Measurements from ENCODE around the gene FRAS1. TPM values are rescaled to one million over a fixed set of nuclear protein-coding genes. Genes with fewer than 3 reads are reported as not detected.

FRAS1 gene
- total and polyA plus RNA-seq, 4 donors: 0.08 to 1.4 (median 0.87) TPM; not detected in 1

DNA sequence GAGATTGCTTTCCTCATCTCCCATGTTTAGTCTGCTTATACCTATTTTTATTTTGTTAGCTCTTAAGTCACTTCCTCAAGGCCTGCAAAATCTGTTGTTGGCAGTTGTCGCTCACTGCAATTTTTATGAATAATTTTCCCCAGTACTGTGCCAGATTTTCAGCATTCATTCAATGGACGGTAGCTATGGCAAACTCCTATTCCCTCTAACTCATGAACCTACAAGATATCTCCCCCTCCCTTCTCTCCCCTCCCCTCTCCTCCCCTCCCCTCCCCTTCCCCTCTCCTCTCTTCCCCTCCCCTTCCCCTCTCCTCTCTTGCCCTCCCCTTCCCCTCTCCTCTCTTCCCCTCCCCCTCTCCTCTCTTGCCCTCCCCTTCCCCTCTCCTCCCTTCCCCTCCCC, 160.4 kb downstream of the FRAS1 start:
- no peaks in the 10 kb centered on the region for H3K4me1 ChIP-seq (ENCODE audit: control insufficient read depth in 1 of 2, insufficient read depth in 2 of 2, low read length in 2 of 2)
- no peaks in the 10 kb centered on the region for H3K27me3 ChIP-seq (ENCODE audit: control insufficient read depth in 1 of 2, insufficient read depth in 2 of 2, low read length in 1 of 2)
- H3K9me3 ChIP-seq (ENCODE audit: control insufficient read depth, low read length): no peaks in the 10 kb centered on the region
- H3K27ac ChIP-seq (ENCODE audit: low read depth in 1 of 2, low read length in 2 of 2): no peak overlapping the region
- 72 to 74% methylated on average over 2 of the region's 2 CpGs for whole genome bisulfite sequencing, 2 donors
- H3K36me3 ChIP-seq (ENCODE audit: control insufficient read depth in 1 of 2, insufficient read depth in 2 of 2, low read length in 1 of 2): no peaks in the 10 kb centered on the region
- H3K4me3 ChIP-seq (ENCODE audit: low read length in 2 of 2): no peak overlapping the region
- intact Hi-C loops (cut with DNase I): no loop called here
- ATAC-seq (ENCODE audit: low FRiP score) (no peak), DNase-seq (no peak)

DNA sequence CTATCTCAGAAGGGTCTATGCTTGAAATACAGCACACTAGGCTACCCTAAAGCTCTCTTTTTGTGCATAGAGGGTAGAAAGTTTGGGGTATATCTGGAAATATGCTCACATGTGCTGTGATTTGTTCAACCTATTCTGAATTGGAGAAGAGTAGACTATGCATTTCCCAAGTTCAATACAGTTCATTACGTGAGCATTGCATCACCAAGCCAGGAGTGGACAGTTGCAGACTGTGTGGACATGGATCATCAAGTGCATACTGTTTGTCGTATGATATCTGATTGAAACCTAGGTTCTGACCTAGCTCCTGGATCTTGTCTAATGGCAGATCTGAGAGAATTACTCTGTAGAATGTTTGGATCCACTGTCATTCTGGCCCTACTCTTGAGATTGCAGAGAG, 161.1 kb downstream of the FRAS1 start:
- Histone ChIP-seq H3K4me1 (ENCODE audit: control insufficient read depth in 1 of 2, insufficient read depth in 2 of 2, low read length in 2 of 2) (no peaks in the 10 kb centered on the region), H3K27ac (ENCODE audit: low read depth in 1 of 2, low read length in 2 of 2) (no peak overlapping the region), H3K9me3 (ENCODE audit: control insufficient read depth, low read length) (no peaks in the 10 kb centered on the region), H3K4me3 (ENCODE audit: low read length in 2 of 2) (no peak overlapping the region), H3K27me3 (ENCODE audit: control insufficient read depth in 1 of 2, insufficient read depth in 2 of 2, low read length in 1 of 2) (no peaks in the 10 kb centered on the region), H3K36me3 (ENCODE audit: control insufficient read depth in 1 of 2, insufficient read depth in 2 of 2, low read length in 1 of 2) (no peaks in the 10 kb centered on the region)
- DNase-seq (no peak), ATAC-seq (ENCODE audit: low FRiP score) (no peak)
- 99 to 100% methylated on average over 2 of the region's 2 CpGs for WGBS, 2 donors
- intact Hi-C loops (cut with DNase I): no loop called here

- Histone ChIP-seq H3K9me3 (ENCODE audit: control insufficient read depth, low read length) (peaks cover under 1% of the 10 kb centered on the region), H3K36me3 (ENCODE audit: control insufficient read depth in 1 of 2, insufficient read depth in 2 of 2, low read length in 1 of 2) (no peaks in the 10 kb centered on the region), H3K27ac (ENCODE audit: low read depth in 1 of 2, low read length in 2 of 2) (no peak overlapping the region), H3K4me3 (ENCODE audit: low read length in 2 of 2) (no peak overlapping the region), H3K27me3 (ENCODE audit: control insufficient read depth in 1 of 2, insufficient read depth in 2 of 2, low read length in 1 of 2) (no peaks in the 10 kb centered on the region), H3K4me1 (ENCODE audit: control insufficient read depth in 1 of 2, insufficient read depth in 2 of 2, low read length in 2 of 2) (no peaks in the 10 kb centered on the region)
- 67% methylated on average over 2 of the region's 2 CpGs for WGBS, 2 donors
- intact Hi-C loops (cut with DNase I): no loop called here
- DNase-seq (no peak), ATAC-seq (ENCODE audit: low FRiP score) (no peak)
These were observed 162.7 kb downstream of the FRAS1 start for GRCh38 chr4:78219825-78220224.

DNA sequence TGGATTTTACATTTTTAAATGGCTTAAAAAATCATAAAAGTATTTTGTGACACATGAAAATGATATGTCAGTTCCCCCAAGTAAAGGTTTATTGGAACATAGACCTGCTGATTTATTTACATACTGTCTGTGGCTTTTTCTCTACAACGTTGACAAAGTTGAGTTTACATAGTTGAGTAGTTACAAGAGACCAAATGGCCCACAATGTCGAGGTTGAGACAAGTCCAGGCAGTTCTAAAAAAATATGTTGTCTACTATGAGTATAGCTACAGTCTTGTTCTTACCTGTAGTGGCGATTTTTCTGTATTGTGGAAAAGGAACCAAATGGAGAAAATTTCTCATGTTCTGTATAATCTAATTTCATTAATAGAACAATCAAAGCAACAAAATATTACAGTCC, 163.2 kb downstream of the FRAS1 start:
- DNase-seq: no peak
- 48 to 55% methylated on average over 3 of the region's 3 CpGs for WGBS, 2 donors
- Histone ChIP-seq H3K4me1 (ENCODE audit: control insufficient read depth in 1 of 2, insufficient read depth in 2 of 2, low read length in 2 of 2) (no peaks in the 10 kb centered on the region), H3K4me3 (ENCODE audit: low read length in 2 of 2) (no peak overlapping the region), H3K27me3 (ENCODE audit: control insufficient read depth in 1 of 2, insufficient read depth in 2 of 2, low read length in 1 of 2) (no peaks in the 10 kb centered on the region), H3K27ac (ENCODE audit: low read depth in 1 of 2, low read length in 2 of 2) (no peak overlapping the region), H3K9me3 (ENCODE audit: control insufficient read depth, low read length) (peaks cover 1% of the 10 kb centered on the region), H3K36me3 (ENCODE audit: control insufficient read depth in 1 of 2, insufficient read depth in 2 of 2, low read length in 1 of 2) (no peaks in the 10 kb centered on the region)
- ATAC-seq (ENCODE audit: low FRiP score): no peak
- intact Hi-C loops (cut with DNase I): no loop called here

DNA sequence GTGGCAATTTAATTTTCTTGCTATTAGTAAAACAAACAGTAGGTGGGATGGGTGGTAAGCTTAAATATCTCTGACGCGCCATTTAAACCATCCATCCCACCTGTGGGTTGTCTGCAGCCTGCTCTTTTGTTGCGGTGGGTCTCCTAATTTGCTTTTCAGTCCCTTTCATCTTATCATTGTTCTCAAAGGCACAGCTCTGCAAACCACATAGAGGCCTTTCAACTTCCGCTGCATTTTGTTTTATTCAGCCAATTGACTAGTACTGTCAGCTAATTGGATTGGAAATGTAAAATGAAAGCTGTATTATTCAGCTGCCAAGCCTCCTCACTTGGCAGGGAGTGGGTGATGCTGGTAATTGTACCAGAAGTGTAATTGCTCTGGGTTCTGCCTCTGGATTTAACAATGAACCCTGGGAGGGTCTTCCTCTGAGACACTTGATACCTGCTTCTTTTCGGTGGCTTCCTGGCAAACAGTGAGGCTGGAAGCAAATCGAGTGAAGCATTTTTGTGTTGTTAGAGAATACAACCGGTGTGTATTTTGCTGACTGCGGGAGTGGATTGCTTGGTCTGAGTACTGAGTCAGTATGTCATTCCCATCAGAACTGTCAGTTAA, 165.6 kb downstream of the FRAS1 start:
- 74 to 75% methylated on average over 8 of the region's 8 CpGs for WGBS, 2 donors
- H3K9me3 ChIP-seq (ENCODE audit: control insufficient read depth, low read length): peaks cover 3% of the 10 kb centered on the region
- no peak overlapping the region for H3K4me3 ChIP-seq (ENCODE audit: low read length in 2 of 2)
- H3K4me1 ChIP-seq (ENCODE audit: control insufficient read depth in 1 of 2, insufficient read depth in 2 of 2, low read length in 2 of 2): no peaks in the 10 kb centered on the region
- ATAC-seq (ENCODE audit: low FRiP score): no peak
- H3K27me3 ChIP-seq (ENCODE audit: control insufficient read depth in 1 of 2, insufficient read depth in 2 of 2, low read length in 1 of 2): no peaks in the 10 kb centered on the region
- no peak for DNase-seq
- no peaks in the 10 kb centered on the region for H3K36me3 ChIP-seq (ENCODE audit: control insufficient read depth in 1 of 2, insufficient read depth in 2 of 2, low read length in 1 of 2)
- intact Hi-C loops (cut with DNase I): no loop called here
- no peak overlapping the region for H3K27ac ChIP-seq (ENCODE audit: low read depth in 1 of 2, low read length in 2 of 2)

DNA sequence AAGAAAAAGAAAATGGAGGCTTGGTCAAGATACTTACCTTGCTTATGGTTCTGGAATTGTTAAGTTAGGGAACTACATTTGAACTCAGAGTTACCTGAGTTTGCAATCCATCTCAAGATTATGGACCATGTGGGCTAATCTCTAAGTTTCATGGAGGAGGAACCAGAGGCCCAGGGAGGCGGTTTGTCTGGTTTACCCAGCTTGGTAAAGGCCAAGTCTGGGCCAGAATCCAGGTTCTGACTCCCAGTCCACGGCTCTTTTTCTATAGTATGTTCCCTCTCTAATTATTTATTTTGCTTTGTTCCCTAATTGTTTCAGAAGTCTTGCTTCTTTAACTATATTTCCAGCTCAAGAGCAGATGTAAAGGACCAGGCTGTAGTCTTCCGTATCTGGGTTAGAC, 168.1 kb downstream of the FRAS1 start:
- ATAC-seq (ENCODE audit: low FRiP score): no peak
- Histone ChIP-seq H3K4me1 (ENCODE audit: control insufficient read depth in 1 of 2, insufficient read depth in 2 of 2, low read length in 2 of 2) (no peaks in the 10 kb centered on the region), H3K27me3 (ENCODE audit: control insufficient read depth in 1 of 2, insufficient read depth in 2 of 2, low read length in 1 of 2) (no peaks in the 10 kb centered on the region), H3K9me3 (ENCODE audit: control insufficient read depth, low read length) (peaks cover 3% of the 10 kb centered on the region), H3K4me3 (ENCODE audit: low read length in 2 of 2) (no peak overlapping the region), H3K36me3 (ENCODE audit: control insufficient read depth in 1 of 2, insufficient read depth in 2 of 2, low read length in 1 of 2) (no peaks in the 10 kb centered on the region), H3K27ac (ENCODE audit: low read depth in 1 of 2, low read length in 2 of 2) (no peak overlapping the region)
- WGBS, 2 donors: 88 to 92% methylated on average over 3 of the region's 3 CpGs
- DNase-seq: no peak
- intact Hi-C loops (cut with DNase I): no loop called here

GRCh38 chr4:78226279-78226678, 169.2 kb downstream of the FRAS1 start:
- DNase-seq (no peak), ATAC-seq (ENCODE audit: low FRiP score) (no peak)
- Histone ChIP-seq H3K27ac (ENCODE audit: low read depth in 1 of 2, low read length in 2 of 2) (no peak overlapping the region), H3K36me3 (ENCODE audit: control insufficient read depth in 1 of 2, insufficient read depth in 2 of 2, low read length in 1 of 2) (no peaks in the 10 kb centered on the region), H3K9me3 (ENCODE audit: control insufficient read depth, low read length) (peaks cover 3% of the 10 kb centered on the region), H3K4me1 (ENCODE audit: control insufficient read depth in 1 of 2, insufficient read depth in 2 of 2, low read length in 2 of 2) (no peaks in the 10 kb centered on the region), H3K27me3 (ENCODE audit: control insufficient read depth in 1 of 2, insufficient read depth in 2 of 2, low read length in 1 of 2) (no peaks in the 10 kb centered on the region), H3K4me3 (ENCODE audit: low read length in 2 of 2) (no peak overlapping the region)
- intact Hi-C loops (cut with DNase I): no loop called here

DNA sequence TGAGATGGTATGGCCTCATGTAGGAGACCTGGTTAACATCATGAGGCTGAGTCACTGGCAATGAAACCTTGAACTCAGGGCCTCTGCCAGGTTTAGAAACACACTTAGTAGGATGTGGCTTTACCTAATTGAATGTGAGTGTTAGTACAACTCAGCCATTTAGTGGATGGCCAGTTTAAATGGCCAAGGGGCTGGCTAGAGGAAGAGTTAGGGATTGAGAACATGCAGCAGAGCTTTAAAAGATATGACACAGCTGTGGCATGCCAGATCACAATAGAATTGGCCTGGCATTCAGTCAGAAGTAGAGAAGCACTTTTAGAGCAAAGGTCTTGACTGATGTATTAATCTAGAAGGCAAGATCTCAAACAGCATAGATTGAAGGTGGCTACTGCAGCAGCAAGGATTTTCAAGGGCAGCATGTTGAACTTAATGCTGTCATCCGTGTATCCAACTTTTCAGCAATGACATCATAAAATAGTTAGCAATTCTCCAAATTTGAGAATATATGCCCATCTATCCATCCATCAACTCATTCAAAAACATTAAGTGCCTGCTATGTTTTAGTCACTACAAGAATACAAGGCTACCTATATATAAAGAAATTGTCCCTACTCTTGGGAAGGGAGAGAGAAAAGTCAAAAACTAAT, 170.4 kb downstream of the FRAS1 start:
- WGBS, 2 donors: 81 to 90% methylated on average over 1 of the region's 1 CpG

DNA sequence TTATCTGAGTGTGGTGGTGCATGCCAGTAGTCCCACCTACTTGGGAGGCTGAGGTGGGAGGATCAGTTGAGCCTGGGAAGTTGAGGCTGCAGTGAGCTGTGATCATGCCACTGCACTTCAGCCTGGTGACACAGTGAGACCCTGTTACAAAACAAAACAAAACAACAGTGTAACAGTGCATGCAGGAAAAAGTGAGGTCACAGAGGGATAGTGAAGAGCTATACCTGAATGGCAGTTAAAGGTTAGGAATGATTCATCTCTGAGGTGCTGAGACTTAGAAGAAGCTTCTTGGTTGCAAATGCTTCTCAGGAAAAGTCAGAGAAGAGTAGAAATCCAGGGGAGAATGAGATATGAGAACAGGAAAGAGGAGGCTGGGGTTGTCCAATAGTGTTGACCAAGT, 178.7 kb downstream of the FRAS1 start:
- Histone ChIP-seq H3K36me3 (ENCODE audit: control insufficient read depth in 1 of 2, insufficient read depth in 2 of 2, low read length in 1 of 2) (no peaks in the 10 kb centered on the region), H3K27me3 (ENCODE audit: control insufficient read depth in 1 of 2, insufficient read depth in 2 of 2, low read length in 1 of 2) (no peaks in the 10 kb centered on the region), H3K4me1 (ENCODE audit: control insufficient read depth in 1 of 2, insufficient read depth in 2 of 2, low read length in 2 of 2) (no peaks in the 10 kb centered on the region), H3K4me3 (ENCODE audit: low read length in 2 of 2) (no peak overlapping the region), H3K9me3 (ENCODE audit: control insufficient read depth, low read length) (no peaks in the 10 kb centered on the region), H3K27ac (ENCODE audit: low read depth in 1 of 2, low read length in 2 of 2) (no peak overlapping the region)
- DNase-seq (no peak), ATAC-seq (ENCODE audit: low FRiP score) (no peak)
- intact Hi-C loops (cut with DNase I): loop anchor here in 1 of 2 donors (2.0 kb wide), 1 partner anchor 59 kb away; no protein-coding TSS in a partner anchor

More for the DNA sequence above, 170.4 kb downstream of the FRAS1 start:
- Histone ChIP-seq H3K4me1 (ENCODE audit: control insufficient read depth in 1 of 2, insufficient read depth in 2 of 2, low read length in 2 of 2) (no peaks in the 10 kb centered on the region), H3K36me3 (ENCODE audit: control insufficient read depth in 1 of 2, insufficient read depth in 2 of 2, low read length in 1 of 2) (no peaks in the 10 kb centered on the region), H3K27ac (ENCODE audit: low read depth in 1 of 2, low read length in 2 of 2) (no peak overlapping the region), H3K4me3 (ENCODE audit: low read length in 2 of 2) (no peak overlapping the region), H3K9me3 (ENCODE audit: control insufficient read depth, low read length) (peaks cover 3% of the 10 kb centered on the region), H3K27me3 (ENCODE audit: control insufficient read depth in 1 of 2, insufficient read depth in 2 of 2, low read length in 1 of 2) (no peaks in the 10 kb centered on the region)
- ATAC-seq (ENCODE audit: low FRiP score): no peak
- intact Hi-C loops (cut with DNase I): no loop called here
- no peak for DNase-seq

All from aorta (tissue), 5 donors.